Ovary (tissue), 9 donors: ENCODE results near the gene SLC4A2. TPM values are rescaled to one million over a fixed set of nuclear protein-coding genes. Genes with fewer than 3 reads are reported as not detected.

Source experiments
- DNase-seq, 5 donors: peaks; one replicate each; pipeline ENCODE4 v3.0.0-alpha.2; 2019 to 2020
- H3K27ac ChIP-seq, 2 donors: fragments of 200-600 bp; one replicate each; pipeline versions ENCODE4 v1.5.1 to v1.8.0; 2019 to 2022
- H3K27me3 ChIP-seq: fragments of 200-600 bp; one replicate; pipeline ENCODE4 v1.8.0; 2022
- H3K36me3 ChIP-seq: fragments of 200-600 bp; sonication (generic); one replicate; pipeline ENCODE4 v1.5.1; 2019
- H3K4me1 ChIP-seq: one replicate; pipeline ENCODE4 v1.8.1; 2013; ENCODE audit warnings: mild to moderate bottlenecking, moderate library complexity; ENCODE audit not compliant: insufficient read depth
- H3K4me3 ChIP-seq: fragments of 200-600 bp; sonication (generic); one replicate; pipeline ENCODE4 v1.5.1; 2017
- H3K9me3 ChIP-seq, 2 donors: fragments of 200-600 bp in 1 of 2; sonication (generic) in 1 of 2; one replicate each; pipeline versions ENCODE4 v1.5.1 to v1.8.1; 2013 to 2019; ENCODE audit warnings: mild to moderate bottlenecking in 1 of 2, moderate library complexity in 1 of 2
- CTCF ChIP-seq, 3 donors: fragments of 450-650 bp in 2 of 3; fragments of 200-600 bp in 1 of 3; IDR thresholded peaks; one replicate each; pipeline versions ENCODE4 v1.5.1 to v1.8.0; 2016 to 2022; ENCODE audit warnings: antibody characterized with exemption in 3 of 3, mild to moderate bottlenecking in 1 of 3
- EP300 ChIP-seq: sonication (generic); formaldehyde crosslinking; IDR thresholded peaks from one replicate; pipeline ENCODE4 v1.6.1; 2017; ENCODE audit warnings: antibody characterized with exemption
- POLR2A ChIP-seq: fragments of 450-650 bp; IDR thresholded peaks from one replicate; pipeline ENCODE4 v1.6.1; 2017; ENCODE audit warnings: antibody characterized with exemption, mild to moderate bottlenecking, moderate library complexity
- WGBS, 3 donors: extraction: QIAGEN DNeasy Blood & Tissue Kit in 1 of 3; methylation state at CpG; one replicate each; pipeline versions ENCODE4 v1.1.5 to v1.1.7; 2013 to 2017; 5-methylcytosine and 5-hydroxymethylcytosine counted together
- intact Hi-C, 4 donors: fragments of 100-400 bp; cut with DNase I; formaldehyde crosslinking; loops; one replicate each; pipeline versions ENCODE4 v1.11.0 to v1.15.1; 2022 to 2023
- polyA plus RNA-seq, 2 donors: library from polyadenylated mRNA; stranded (reverse); fragments of 200-250 nt in 1 of 2; fragments of 350-450 nt in 1 of 2; fragmentation: Illumina TruSeq in 1 of 2; extraction: RNeasy Lipid Tissue Mini Kit (QIAGEN cat#74804) in 1 of 2; gene quantifications; one replicate each; pipeline ENCODE4 v1.2.3, GENCODE V29; 2013 to 2014
- total RNA-seq, 7 donors: library from RNA; depleted of rRNA in 2 of 7; stranded (reverse); fragments of >200 nt in 2 of 7; fragmentation: NEBNext Ultra II Directional in 3 of 7; extraction: Animal tissue kit (Norgen Biotek cat#: 25700) in 3 of 7; gene quantifications; one replicate each; pipeline versions ENCODE4 v1.1.0 to v1.2.4, GENCODE V29; 2016 to 2023
- donor health status: DM: no; HTN: no; CAD: no; lungs with moderate emphysema.
- donor health status: DM: no; HTN: no; CAD: no.
- donor health status: Bipolar disorder and iron deficiency.
- donor health status: DM: yes; HTN: yes; CAD: no.
- donor health status: DM: no; HTN: no; CAD: no.
- donor health status: DM: yes; HTN: yes; CAD: no.

The SLC4A2 gene
- total and polyA plus RNA-seq, 9 donors: 10.5 to 127 (median 94.3) TPM

GRCh38 chr7:151101621-151102396 lies 42.4 kb downstream of the SLC4A2 start:
- Histone ChIP-seq H3K9me3 (no peaks in the 10 kb centered on the region), H3K4me1 (no peaks in the 10 kb centered on the region), H3K27me3 (no peaks in the 10 kb centered on the region), H3K4me3 (no peak overlapping the region), H3K36me3 (no peaks in the 10 kb centered on the region), H3K27ac (no peak overlapping the region)
- 75 to 77% (median 76%) methylated on average over 24 of the region's 24 CpGs for WGBS, 3 donors
- no peak for TF ChIP-seq POLR2A
- no peak for TF ChIP-seq EP300
- no peak for TF ChIP-seq CTCF (IDR thresholded peaks at IDR 0.05)
- peak in 1 of 5 donors; percentile 19 for DNase-seq
- intact Hi-C loops: no loop called here

GRCh38 chr7:151102991-151103390 lies 43.6 kb downstream of the SLC4A2 start:
- no peak for DNase-seq
- intact Hi-C loops: no loop called here
- no peak for TF ChIP-seq EP300
- no peak for TF ChIP-seq POLR2A
- Histone ChIP-seq H3K27me3 (no peaks in the 10 kb centered on the region), H3K27ac (no peak overlapping the region), H3K9me3 (no peaks in the 10 kb centered on the region), H3K4me3 (no peak overlapping the region), H3K36me3 (no peaks in the 10 kb centered on the region), H3K4me1 (no peaks in the 10 kb centered on the region)
- WGBS, 3 donors: 77 to 89% (median 88%) methylated on average over 3 of the region's 3 CpGs

GRCh38 chr7:151103973-151104372 lies 44.6 kb downstream of the SLC4A2 start:
- no peaks in the 10 kb centered on the region for H3K9me3 ChIP-seq
- no peak overlapping the region for H3K4me3 ChIP-seq
- H3K4me1 ChIP-seq: peaks cover 4% of the 10 kb centered on the region
- intact Hi-C loops: no loop called here
- no peaks in the 10 kb centered on the region for H3K27me3 ChIP-seq
- TF ChIP-seq CTCF (IDR thresholded peaks at IDR 0.05): no peak
- TF ChIP-seq EP300: no peak
- TF ChIP-seq POLR2A: no peak
- no peaks in the 10 kb centered on the region for H3K36me3 ChIP-seq
- WGBS, 3 donors: 78 to 87% (median 81%) methylated on average over 12 of the region's 12 CpGs
- no peak for DNase-seq
- no peak overlapping the region for H3K27ac ChIP-seq

GRCh38 chr7:151104411-151105235 lies 45.2 kb downstream of the SLC4A2 start:
- H3K27ac ChIP-seq: no peak overlapping the region
- DNase-seq: no peak

More at GRCh38 chr7:151104411-151105235, 45.2 kb downstream of the SLC4A2 start:
- intact Hi-C loops: no loop called here
- WGBS, 3 donors: 68 to 76% (median 69%) methylated on average over 23 of the region's 23 CpGs
- Histone ChIP-seq H3K36me3 (no peaks in the 10 kb centered on the region), H3K4me3 (no peak overlapping the region), H3K27me3 (no peaks in the 10 kb centered on the region), H3K9me3 (no peaks in the 10 kb centered on the region), H3K4me1 (peaks cover 4% of the 10 kb centered on the region)
- TF ChIP-seq POLR2A (no peak), CTCF (IDR thresholded peaks at IDR 0.05) (no peak), EP300 (no peak)
